ENCODE data around the gene ACOX3.

Gene ACOX3

GRCh38 chr4:8381814-8382581 lies 58.5 kb downstream of the ACOX3 start:
- Histone ChIP-seq H3K36me3 (ENCODE audit: insufficient read depth, low read length) (no peaks in the 10 kb centered on the region), H3K4me1 (ENCODE audit: insufficient read depth, low read length, poor library complexity, severe bottlenecking) (no peaks in the 10 kb centered on the region), H3K9me2 (replicated peaks; ENCODE audit: low read depth, low read length) (no peaks in the 10 kb centered on the region), H3F3A (ENCODE audit: low read depth) (no peaks in the 10 kb centered on the region), H4K20me1 (ENCODE audit: insufficient read depth, low read length, poor library complexity, severe bottlenecking) (no peaks in the 10 kb centered on the region), H3K79me2 (ENCODE audit: insufficient read depth, low read length) (no peaks in the 10 kb centered on the region), H3K4me2 (ENCODE audit: low read depth, low read length, poor library complexity, severe bottlenecking) (no peak overlapping the region), H3K9me3 (ENCODE audit: insufficient read depth, low read depth, low read length) (no peaks in the 10 kb centered on the region), H2AFZ (ENCODE audit: low read length) (no peak overlapping the region), H3K9ac (ENCODE audit: low read depth, low read length, poor library complexity, severe bottlenecking) (no peak overlapping the region), H3K27me3 (ENCODE audit: insufficient read depth, low read length, poor library complexity, severe bottlenecking) (no peaks in the 10 kb centered on the region), H3K4me3 (ENCODE audit: low read length, poor library complexity, severe bottlenecking) (no peak overlapping the region)
- TF ChIP-seq EZH2phosphoT487 (IDR thresholded peaks at IDR 0.05; ENCODE audit: borderline replicate concordance) (no peak), CTCF (conservative IDR thresholded peaks at IDR 0.05; ENCODE audit: low read length) (no peak)

- Histone ChIP-seq H3F3A (ENCODE audit: low read depth) (no peaks in the 10 kb centered on the region), H3K4me2 (ENCODE audit: low read depth, low read length, poor library complexity, severe bottlenecking) (no peak overlapping the region), H4K20me1 (ENCODE audit: insufficient read depth, low read length, poor library complexity, severe bottlenecking) (no peaks in the 10 kb centered on the region), H3K36me3 (ENCODE audit: insufficient read depth, low read length) (no peaks in the 10 kb centered on the region), H3K27me3 (ENCODE audit: insufficient read depth, low read length, poor library complexity, severe bottlenecking) (no peaks in the 10 kb centered on the region), H3K9me3 (ENCODE audit: insufficient read depth, low read depth, low read length) (no peaks in the 10 kb centered on the region), H3K9me2 (replicated peaks; ENCODE audit: low read depth, low read length) (no peaks in the 10 kb centered on the region), H3K79me2 (ENCODE audit: insufficient read depth, low read length) (no peaks in the 10 kb centered on the region), H3K4me3 (ENCODE audit: low read length, poor library complexity, severe bottlenecking) (no peak overlapping the region), H3K9ac (ENCODE audit: low read depth, low read length, poor library complexity, severe bottlenecking) (no peak overlapping the region), H2AFZ (ENCODE audit: low read length) (no peak overlapping the region), H3K4me1 (ENCODE audit: insufficient read depth, low read length, poor library complexity, severe bottlenecking) (no peaks in the 10 kb centered on the region)
- TF ChIP-seq EZH2phosphoT487 (IDR thresholded peaks at IDR 0.05; ENCODE audit: borderline replicate concordance) (no peak), CTCF (conservative IDR thresholded peaks at IDR 0.05; ENCODE audit: low read length) (no peak)
Measured at GRCh38 chr4:8380511-8381415, 59.8 kb downstream of the ACOX3 start.

GRCh38 chr4:8379771-8380170 lies 60.8 kb downstream of the ACOX3 start:
- no peak overlapping the region for H3K4me2 ChIP-seq (ENCODE audit: low read depth, low read length, poor library complexity, severe bottlenecking)
- no peaks in the 10 kb centered on the region for H4K20me1 ChIP-seq (ENCODE audit: insufficient read depth, low read length, poor library complexity, severe bottlenecking)
- H3K9me3 ChIP-seq (ENCODE audit: insufficient read depth, low read depth, low read length) = no peaks in the 10 kb centered on the region
- H2AFZ ChIP-seq (ENCODE audit: low read length) = no peak overlapping the region
- H3K36me3 ChIP-seq (ENCODE audit: insufficient read depth, low read length) = no peaks in the 10 kb centered on the region
- no peaks in the 10 kb centered on the region for H3K4me1 ChIP-seq (ENCODE audit: insufficient read depth, low read length, poor library complexity, severe bottlenecking)
- H3K4me3 ChIP-seq (ENCODE audit: low read length, poor library complexity, severe bottlenecking) = no peak overlapping the region
- no peaks in the 10 kb centered on the region for H3K27me3 ChIP-seq (ENCODE audit: insufficient read depth, low read length, poor library complexity, severe bottlenecking)
- H3K9me2 ChIP-seq (replicated peaks; ENCODE audit: low read depth, low read length) = no peaks in the 10 kb centered on the region
- H3K79me2 ChIP-seq (ENCODE audit: insufficient read depth, low read length) = no peaks in the 10 kb centered on the region
- no peaks in the 10 kb centered on the region for H3F3A ChIP-seq (ENCODE audit: low read depth)
- TF ChIP-seq EZH2phosphoT487 (IDR thresholded peaks at IDR 0.05; ENCODE audit: borderline replicate concordance) = no peak
- TF ChIP-seq CTCF (conservative IDR thresholded peaks at IDR 0.05; ENCODE audit: low read length) = no peak
- H3K9ac ChIP-seq (ENCODE audit: low read depth, low read length, poor library complexity, severe bottlenecking) = no peak overlapping the region
